GM10248 (cell line): Measurements from ENCODE around the gene CTXN1.

Source experiments
- CTCF ChIA-PET: fragments of 300-600 bp; sonication (Branson Sonifier 250); formaldehyde crosslinking; extraction: SDS; loops from one replicate; lab custom pipeline; 2021; ENCODE audit warnings: antibody characterized with exemption; lab: Yijun Ruan, JAX
- POLR2A ChIA-PET: fragments of 350-650 bp; sonication (Branson Sonifier 250); formaldehyde crosslinking; extraction: SDS; loops from one replicate; lab custom pipeline; 2020; ENCODE audit warnings: antibody characterized with exemption; lab: Yijun Ruan, JAX
- DNase-seq: peaks from one replicate; pipeline ENCODE4 v3.0.0; 2012; ENCODE audit errors: extremely low spot score
- TF ChIP-seq, protein P1 (sequence below): IDR thresholded peaks from 2 replicates; pipeline ENCODE4 v1.5.1; 2012; ENCODE audit warnings: mild to moderate bottlenecking, low read depth; ENCODE audit errors: extremely low read depth, missing control alignments, control extremely low read depth

Gene CTXN1

GRCh38 chr19:7926727-7927604 is 1.0 kb upstream of the CTXN1 start:
- POLR2A ChIA-PET = interaction anchor here (0.6 kb wide), 1 partner anchor 288 kb away, joined by 3 read pairs; no protein-coding TSS in a partner anchor
- no peak for DNase-seq
- CTCF ChIA-PET = interaction anchor here (1.5 to 7.2 kb wide), 3 partner anchors 9 to 15 kb away, joined by 3 to 90 read pairs (median 5); partner anchors contain the start of gene TIMM44
- TF ChIP-seq, protein P1, sequence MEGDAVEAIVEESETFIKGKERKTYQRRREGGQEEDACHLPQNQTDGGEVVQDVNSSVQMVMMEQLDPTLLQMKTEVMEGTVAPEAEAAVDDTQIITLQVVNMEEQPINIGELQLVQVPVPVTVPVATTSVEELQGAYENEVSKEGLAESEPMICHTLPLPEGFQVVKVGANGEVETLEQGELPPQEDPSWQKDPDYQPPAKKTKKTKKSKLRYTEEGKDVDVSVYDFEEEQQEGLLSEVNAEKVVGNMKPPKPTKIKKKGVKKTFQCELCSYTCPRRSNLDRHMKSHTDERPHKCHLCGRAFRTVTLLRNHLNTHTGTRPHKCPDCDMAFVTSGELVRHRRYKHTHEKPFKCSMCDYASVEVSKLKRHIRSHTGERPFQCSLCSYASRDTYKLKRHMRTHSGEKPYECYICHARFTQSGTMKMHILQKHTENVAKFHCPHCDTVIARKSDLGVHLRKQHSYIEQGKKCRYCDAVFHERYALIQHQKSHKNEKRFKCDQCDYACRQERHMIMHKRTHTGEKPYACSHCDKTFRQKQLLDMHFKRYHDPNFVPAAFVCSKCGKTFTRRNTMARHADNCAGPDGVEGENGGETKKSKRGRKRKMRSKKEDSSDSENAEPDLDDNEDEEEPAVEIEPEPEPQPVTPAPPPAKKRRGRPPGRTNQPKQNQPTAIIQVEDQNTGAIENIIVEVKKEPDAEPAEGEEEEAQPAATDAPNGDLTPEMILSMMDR = no peak

DNA sequence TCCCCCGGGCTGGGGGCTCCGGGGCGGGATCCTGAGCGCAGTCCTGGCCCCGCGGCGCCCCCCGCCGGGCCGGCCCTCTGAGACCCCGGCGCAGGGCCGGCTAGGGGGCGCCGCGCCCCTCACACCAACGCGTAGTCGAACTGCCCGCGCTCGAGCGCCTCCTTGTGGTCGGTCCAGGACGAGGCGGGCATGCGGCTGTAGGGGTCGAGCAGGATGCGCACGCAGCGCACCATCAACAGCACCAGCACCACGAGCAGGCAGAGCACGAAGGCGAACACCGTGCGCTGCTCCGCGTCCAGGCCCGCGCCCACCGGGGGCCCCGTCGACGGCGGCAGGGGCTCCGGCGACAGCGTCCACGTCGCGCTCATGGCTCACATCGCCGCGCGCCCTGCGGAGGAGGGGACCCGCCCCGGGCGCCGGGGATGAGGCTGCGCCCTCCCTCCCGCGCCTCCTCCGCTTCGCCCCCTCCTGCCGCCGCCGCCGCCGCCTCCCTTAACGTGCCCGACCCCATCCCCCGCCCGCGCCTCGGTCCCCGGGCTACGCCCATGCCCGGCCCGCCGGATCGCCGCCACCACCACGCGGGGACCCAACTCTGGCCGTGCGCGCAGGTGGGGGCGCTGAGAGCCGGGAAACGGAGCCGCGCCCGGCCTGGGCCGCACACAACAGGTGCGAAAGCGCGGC is 624 bp downstream of the CTXN1 start:
- peak; percentile 82 for DNase-seq
- TF ChIP-seq, protein P1 = peak; percentile 89
- ChIA-PET CTCF (interaction anchor here (7.2 kb wide), 1 partner anchor 17 kb away, joined by 90 read pairs; the partner anchor contains the start of gene TIMM44), POLR2A (no interaction called here)

DNA sequence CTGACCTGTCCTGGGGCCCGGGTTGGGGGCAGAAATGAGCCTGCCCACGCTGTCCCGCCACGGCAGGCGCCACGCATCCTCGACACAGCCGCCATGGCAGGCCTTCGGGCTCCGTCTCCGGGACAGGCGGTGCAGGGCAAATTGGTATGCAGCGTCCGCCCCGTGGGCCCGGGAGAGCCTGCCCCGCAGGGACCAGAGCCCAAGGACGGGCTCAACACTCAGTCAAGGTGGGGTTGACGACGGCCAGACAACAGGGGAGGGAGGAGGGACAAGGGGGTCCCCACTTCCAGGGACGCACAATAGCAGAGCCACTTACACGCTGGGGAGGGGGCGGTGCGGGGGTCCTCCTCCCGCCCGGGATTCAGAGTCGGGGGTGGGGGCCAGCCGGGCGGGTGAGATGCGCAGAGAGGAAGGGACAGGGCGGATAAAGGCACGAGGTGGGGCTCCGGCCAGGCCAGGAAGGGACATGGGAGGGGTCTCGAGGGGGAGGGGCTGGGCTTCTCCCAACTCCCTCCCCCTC is 1.2 kb downstream of the CTXN1 start:
- POLR2A ChIA-PET = interaction anchor here (0.7 kb wide), 1 partner anchor 19 kb away, joined by 7 read pairs; no protein-coding TSS in a partner anchor
- no peak for DNase-seq
- TF ChIP-seq, protein P1 = no peak
- CTCF ChIA-PET = interaction anchor here (1.5 to 2.8 kb wide), 5 partner anchors 19 to 356 kb away, joined by 5 to 8 read pairs (median 5); partner anchors contain the start of gene TIMM44

GRCh38 chr19:7924241-7924640 is 1.7 kb downstream of the CTXN1 start:
- ChIA-PET CTCF (interaction anchor here (1.3 to 2.8 kb wide), 7 partner anchors 16 to 356 kb away, joined by 3 to 8 read pairs (median 5); partner anchors contain the start of genes MAP2K7 and TIMM44), POLR2A (interaction anchor here (0.7 kb wide), 1 partner anchor 20 kb away, joined by 7 read pairs; no protein-coding TSS in a partner anchor)
- TF ChIP-seq, protein P1 = no peak
- DNase-seq = no peak

GRCh38 chr19:7923295-7924191 is 2.4 kb downstream of the CTXN1 start:
- POLR2A ChIA-PET = interaction anchor here (0.7 kb wide), 1 partner anchor 20 kb away, joined by 7 read pairs; no protein-coding TSS in a partner anchor
- TF ChIP-seq, protein P1 = no peak
- DNase-seq = no peak
- CTCF ChIA-PET = interaction anchor here (0.8 to 2.8 kb wide), 8 partner anchors 17 to 355 kb away, joined by 3 to 8 read pairs (median 5); partner anchors contain the start of genes MAP2K7 and TIMM44
